Activated T-cell treated with anti-CD3 and anti-CD28 coated beads for 1 hour (primary cell): ENCODE data around the gene BMERB1.
"Not testable (repeated sequence)": the region's sequence is repeated elsewhere in the genome, so short reads cannot be mapped to it uniquely, and the experiment has no call there.

Experiments
- DNase-seq: peaks from one replicate; pipeline ENCODE4 v3.0.0-alpha.2; 2020; ENCODE audit warnings: low read depth

The BMERB1 gene

DNA sequence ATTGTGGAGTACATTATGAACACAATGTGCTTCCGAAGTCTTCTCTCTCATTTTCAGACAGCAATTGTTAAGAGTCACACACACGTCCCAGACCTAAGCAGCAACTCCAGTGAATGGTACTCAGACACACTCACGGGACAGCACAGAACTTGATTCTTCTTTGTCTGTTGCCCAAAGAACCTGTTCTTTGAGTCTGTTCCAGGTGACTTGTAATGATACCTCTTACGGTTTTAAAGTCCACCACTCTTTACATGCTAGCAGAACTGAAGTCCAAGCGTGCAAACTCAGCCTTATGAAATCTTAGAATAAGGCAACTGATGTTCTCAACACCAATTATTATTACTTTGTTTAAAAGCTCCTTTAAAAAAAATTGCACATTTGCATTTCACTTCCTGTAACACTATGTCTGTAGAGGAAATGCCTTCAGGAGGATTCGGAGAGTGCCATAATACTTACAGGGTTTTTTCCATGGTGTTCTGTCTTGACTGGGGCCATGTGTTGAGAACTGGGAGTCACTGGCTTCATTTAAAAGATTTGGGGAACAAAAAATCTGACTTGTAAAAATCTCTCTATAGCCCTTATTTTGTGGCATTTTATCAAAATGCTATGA lies 160.4 kb downstream of the BMERB1 start:
- no peak for DNase-seq

DNA sequence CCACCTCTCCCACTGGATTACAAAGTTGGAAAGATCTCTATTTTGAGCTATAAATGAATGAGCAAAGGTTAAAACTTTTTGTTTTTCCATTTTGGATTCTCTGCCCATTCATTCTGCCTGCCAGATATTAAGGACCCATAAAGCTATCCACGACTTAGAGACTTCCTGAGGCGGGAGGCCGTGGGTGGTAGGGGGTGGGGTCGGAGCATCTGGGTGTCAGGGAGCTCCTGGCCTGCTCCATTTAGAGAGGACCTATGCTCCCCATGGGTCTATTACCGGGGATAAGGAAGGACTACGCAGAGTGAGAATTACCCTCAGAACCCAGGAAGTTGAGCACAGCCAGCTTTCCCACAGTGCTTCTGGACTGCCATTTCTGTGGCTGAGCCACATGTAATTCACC lies 162.7 kb downstream of the BMERB1 start:
- DNase-seq = no peak

DNA sequence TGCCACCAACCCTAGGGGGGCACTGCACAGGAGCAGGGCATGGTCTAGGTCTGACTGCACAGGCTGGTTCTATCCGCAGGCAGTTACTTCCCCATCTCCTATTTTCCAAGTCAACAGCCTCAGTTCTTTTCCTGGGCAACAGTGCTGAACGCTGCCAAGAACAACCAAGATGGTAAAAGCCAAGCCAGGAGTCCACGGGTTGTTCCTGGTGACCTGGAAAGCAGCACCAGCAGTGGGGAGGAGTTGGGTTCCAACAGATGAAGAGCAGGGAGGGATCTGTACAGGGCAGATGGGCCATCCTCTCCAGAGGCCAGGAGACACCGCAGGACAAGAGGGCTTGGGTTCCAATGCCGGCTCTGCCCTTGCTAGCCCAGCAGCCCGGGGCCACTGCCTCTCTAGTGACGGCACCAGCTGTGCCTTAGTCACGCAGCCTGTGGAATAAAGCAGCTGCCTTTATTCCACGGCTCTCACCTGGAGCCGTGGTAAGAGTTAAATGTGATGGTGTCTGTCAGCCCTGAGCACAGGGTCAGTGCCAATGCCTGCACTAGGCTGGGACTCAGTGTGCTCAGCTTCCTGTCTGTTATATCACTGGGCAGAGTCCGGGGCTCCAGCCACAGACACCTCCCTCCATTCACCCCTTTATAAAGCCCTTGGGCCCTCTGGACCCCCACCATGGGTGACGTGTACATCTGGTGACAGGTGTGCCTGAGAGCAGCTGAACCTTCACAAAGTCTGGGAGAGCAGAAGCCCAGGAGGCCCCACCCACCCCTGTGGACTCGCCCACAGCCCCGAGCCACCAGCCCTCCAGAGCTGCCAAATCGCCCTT lies 163.6 kb downstream of the BMERB1 start:
- DNase-seq = no peak

DNA sequence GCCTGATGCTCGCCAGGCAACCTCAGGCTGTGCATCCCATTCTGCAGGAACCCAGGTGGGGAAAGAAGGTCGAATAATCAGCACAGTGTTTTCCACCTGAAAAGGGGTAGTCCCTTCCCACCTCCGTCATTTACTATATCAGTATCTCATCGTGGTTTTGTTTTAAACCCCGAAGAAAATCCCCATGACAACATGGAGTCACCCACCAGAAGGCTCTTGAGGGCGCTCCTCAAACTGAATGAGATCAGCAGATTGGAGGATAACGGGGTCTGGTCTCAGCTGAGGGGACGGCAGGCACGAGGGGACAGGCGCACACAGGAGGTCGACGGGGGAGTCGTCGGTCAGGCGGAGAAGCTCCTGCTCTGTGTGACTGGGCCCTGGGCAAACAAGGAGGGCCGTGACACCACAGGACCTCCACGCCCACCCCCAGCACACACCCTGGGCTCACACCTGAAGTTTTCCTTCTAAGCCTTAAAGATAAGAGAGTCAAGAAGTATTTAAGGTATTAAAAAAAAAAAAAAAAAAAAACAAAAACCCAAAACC lies 164.3 kb downstream of the BMERB1 start:
- DNase-seq = no peak

DNA sequence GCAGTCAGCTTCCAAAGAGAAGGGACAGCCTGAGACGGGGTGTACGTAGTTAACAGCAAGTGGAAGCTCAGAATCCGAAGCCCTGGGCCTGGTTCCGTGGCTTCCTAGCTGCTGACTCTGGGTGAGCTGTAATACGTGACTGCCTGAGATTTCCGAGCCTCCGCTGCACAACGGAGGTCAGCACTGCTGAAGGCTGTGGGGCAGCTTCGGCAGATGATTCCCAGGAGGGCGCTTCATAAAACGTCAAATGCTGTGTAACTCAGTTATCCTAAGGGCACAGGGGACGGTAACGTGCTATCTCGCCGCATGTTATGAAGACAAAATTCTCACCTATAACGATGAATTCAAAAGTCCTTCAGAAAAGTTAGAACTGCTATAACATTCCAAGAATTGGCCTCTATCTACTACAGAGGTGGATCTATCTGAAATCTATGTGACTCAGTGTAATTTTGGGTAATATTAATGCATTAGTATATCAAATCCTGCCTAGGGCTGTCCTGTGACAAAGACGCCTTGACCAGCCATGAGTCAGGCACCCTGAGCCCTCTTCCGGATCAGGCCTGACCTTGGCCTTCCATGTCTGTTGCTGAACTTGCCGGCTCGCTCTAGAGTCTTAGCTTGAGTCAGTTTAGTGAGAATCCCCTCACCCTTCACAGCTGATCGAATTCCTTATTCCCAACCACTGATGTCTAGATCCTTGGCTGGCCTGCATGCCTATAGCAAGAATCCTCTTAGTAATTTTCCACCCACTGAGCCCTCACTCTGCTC lies 165.1 kb downstream of the BMERB1 start:
- DNase-seq = no peak

DNA sequence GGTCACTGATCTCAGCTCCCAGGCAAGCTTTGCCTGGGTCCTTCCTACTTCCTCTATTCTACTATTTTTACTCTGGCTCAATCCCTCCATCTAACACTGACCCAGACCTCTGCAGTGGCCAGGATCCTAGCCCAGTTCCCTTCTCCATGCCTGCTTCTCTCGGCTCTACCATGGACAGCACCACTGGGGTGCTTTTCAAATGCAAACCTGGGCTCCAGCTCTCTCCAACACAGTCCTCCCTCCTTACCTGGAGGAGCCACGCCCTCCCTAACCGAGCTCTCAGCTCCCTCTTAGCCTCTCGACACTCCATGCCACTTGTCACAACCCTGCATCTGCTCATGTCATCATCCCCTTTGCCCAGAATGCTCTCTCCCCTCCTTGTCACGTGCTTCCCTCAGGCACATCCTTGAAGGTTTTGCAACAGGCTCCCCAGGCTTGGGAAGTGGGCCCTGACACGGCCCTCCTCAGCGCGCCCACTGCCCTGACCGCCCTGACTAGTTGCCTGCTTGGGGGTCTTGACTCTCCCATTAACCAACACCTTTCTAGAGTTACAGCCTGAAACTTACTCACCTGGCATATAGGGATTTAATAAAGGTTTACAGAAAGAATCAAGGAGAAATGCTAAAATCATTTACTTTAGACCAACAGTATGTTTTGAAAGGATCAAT lies 167.0 kb downstream of the BMERB1 start:
- DNase-seq = no peak

DNA sequence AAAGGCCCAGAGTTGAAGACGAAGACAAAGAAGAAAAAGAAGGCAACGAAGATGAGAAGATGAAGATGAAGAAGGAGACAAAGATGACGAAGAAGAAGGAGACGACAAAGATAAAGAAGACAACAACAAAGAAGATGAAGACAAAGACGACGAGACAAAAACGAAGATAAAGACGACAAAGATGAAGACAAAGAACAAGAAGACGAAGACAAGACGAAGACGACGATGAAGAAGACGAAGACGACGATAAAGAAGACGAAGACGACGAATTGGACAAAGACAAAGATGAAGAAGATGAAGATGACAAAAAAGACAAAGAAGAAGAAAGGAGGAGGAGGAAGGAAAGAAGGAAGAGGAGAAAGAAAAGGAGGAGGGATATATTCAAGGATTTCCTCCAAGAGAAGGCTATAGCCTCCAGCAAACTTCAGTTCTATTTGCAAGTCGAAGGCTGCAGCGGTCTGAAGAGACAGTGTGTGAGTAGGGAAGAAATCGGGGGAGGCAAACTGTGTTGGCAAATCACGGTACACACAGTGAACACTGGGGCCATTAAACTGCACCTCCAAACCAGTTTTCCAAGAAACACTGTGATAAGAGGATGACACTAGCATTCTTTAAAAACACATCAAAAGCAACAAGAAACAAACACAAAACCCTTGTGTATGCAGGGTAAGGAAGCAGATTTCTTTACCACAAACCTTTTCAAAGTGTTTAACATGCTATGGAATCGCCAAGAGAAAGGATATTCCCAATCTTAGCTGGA lies 168.1 kb downstream of the BMERB1 start:
- no peak for DNase-seq

- no peak for DNase-seq
These were observed 170.4 kb downstream of the BMERB1 start for GRCh38 chr16:15604460-15605440.

- DNase-seq = no peak
These were observed 171.6 kb downstream of the BMERB1 start for GRCh38 chr16:15605839-15606517.

DNA sequence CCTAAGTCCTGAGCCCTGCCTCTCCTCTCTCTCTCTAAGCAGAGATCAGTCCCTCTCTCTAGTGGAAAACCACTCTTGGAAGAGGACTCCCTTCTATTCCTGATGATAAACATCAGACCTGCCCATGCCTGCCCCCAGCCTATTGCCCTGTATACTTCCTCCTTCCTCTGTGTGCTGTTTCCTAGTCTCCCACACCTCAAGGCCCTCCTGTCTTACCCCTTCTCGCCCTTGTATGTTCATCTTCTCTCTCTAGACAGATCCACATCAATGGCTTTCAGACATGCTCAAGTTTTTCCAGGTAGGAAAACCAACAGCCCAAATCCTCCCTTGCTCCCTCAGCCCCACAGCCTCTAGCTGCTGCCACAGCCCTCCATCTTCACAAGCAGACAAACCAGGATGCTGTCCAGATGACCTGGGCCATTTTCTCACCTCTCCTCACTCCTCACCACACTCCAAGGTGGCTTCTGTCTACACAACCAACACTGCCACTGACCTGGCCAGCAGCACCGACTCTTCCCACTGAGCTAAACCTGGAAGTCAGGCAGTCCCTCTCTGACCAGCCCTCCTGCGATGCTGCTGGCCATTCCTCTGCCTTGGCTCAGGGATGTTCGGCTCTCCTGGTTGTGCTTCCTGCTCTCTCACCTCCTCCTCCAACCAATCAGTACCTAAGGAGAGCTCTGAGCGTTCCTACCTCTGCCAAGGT lies 172.3 kb downstream of the BMERB1 start:
- no peak for DNase-seq

- DNase-seq = not testable (repeated sequence)
These were observed 172.9 kb downstream of the BMERB1 start for GRCh38 chr16:15607221-15607699.

DNA sequence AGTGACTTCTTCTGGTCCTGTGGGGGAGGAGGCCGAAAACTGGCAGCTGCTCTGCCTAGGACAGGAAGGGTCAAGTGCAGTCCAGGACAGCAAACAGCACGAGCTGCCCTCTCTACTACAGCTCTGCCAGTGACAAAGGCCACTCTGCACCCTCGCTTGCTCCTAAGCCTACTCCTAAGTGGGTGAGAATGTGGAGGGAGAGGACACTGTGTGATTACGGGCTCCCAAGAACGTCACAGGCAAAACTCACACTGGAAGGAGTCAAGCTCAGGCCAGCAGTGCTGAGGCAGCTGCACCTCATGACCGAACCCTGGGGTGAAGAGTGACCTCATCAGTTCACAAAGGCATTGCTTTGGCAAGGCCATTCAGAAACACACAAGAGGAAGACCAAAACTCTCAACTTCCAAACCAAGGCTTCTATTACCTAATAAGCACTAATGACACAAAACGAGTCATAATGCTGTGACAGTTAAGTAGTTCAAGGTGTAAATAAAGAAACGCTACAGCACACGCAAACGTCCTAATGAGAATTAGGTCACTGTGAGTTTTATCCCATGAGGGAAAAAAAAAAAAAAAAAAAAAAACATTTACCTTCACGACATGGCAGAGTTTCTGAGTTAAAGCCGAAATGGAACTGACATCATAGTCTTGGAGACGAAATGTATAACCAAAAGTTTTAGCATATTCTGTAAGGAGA lies 173.5 kb downstream of the BMERB1 start:
- no peak for DNase-seq

GRCh38 chr16:15608398-15609285 lies 174.3 kb downstream of the BMERB1 start:
- no peak for DNase-seq

GRCh38 chr16:15609286-15609649 lies 174.9 kb downstream of the BMERB1 start:
- DNase-seq = no peak

DNA sequence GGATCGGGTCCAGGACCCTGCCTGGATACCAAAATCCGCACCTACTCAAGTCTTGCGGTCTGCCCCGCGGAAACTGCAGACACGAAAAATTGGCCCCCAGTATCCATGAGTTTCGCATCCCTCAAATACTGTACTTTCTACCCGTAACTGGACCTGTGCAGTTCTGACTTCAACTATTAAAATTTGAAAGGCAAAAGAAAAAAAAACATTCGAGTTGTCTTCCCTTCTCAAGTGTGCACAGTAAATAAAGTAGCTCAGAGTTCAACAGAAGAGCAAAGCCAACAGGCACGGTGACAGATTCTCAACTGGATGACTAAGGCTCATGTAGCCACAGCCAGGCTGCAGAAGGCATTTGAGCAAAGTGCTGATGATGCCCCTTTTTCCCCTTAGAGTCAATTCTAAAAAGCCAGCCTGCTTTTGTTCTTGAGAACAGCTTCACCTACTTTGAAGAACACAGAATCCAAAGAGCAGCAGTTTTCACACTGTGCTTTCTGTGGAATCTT lies 176.0 kb downstream of the BMERB1 start:
- DNase-seq = no peak

- DNase-seq = no peak
These were observed 177.2 kb downstream of the BMERB1 start for GRCh38 chr16:15611610-15612009.

DNA sequence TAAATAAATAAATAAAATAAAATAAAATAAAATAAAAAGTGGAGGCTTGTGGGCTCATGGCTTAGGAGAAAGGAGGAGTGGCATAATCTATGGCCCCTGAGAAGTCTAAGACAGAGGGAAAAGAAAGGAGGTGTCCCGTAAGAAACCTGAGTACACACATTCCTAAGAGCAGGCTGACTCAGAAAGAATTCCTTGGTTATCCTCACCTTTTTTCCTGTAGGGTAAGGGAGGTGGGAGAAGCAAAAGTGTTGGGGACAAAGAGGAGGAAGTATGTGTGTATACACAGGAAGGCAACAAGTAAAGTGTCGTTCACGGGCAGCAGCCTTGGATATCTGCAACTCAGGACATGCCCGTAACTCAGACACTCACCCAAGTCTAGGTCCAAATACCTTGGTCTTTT lies 179.3 kb downstream of the BMERB1 start:
- DNase-seq = no peak
